Measurements from ENCODE around the gene DAPK2. TPM values are rescaled to one million over a fixed set of nuclear protein-coding genes. Genes with fewer than 3 reads are reported as not detected.
A peak's percentile ranks its signal among the peaks of the same experiment; 100 is the strongest.

Gene DAPK2
- total RNA-seq, 1 experiment from 2014 or later: 2.3 TPM

DNA sequence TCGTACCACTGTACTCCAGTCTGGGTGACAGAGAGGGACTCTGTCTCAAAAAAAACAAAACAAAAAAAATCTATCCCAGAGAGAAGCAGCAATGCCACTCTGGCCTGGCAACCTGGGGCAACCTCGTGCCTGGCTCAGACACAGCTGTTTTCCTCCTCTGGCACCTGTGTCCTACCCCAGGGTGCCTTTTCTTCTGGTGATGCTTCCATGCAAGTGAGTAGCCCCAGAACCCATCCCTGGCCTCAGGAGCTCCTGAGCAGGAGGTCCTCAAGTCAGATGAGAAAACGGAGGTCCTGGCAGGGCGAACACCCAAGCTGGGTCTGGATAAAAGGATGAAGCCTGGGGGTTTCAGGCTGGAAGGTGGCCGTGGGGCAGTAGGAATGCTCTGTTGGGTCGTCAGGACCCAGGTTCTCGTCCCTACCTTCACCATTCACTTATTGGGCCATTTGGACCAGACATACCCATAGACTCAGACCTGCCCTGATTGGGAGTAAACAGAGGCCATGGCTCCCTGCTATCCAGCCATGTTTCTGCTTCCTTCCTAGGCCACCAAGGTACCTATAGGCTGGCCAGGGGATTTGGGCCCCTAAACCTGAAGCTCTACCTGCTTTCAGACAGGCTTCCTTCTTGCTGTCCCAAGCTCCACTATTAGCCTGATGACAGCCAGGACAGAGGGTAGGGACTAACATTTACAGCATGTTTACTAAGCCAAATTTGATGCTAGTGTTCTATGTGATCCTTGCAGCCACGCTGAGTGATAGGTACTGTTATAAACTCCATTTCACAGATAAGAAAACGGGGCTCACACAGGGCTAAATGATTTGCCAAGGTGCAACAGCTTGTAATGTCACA, 102.2 kb downstream of the DAPK2 start:
- POLR2A ChIA-PET: no interaction called here
- CTCF ChIA-PET: interaction anchor here (1.1 to 4.4 kb wide), 15 partner anchors 23 to 344 kb away, joined by 3 to 80 read pairs (median 18); partner anchors contain the start of gene DAPK2
- peaks cover 11% of the 10 kb centered on the region for H3K4me1 Mint-ChIP-seq
- no peaks in the 10 kb centered on the region for H3K9me3 Mint-ChIP-seq
- ATAC-seq (no peak), DNase-seq (ENCODE audit: low spot score) (peak; percentile 1)
- no peak overlapping the region for H3K4me3 Mint-ChIP-seq
- no peaks in the 10 kb centered on the region for H3K36me3 Mint-ChIP-seq
- TF ChIP-seq NFATC4 (CRISPR knock-in tag; IDR thresholded peaks at IDR 0.05) (no peak), MYBL2 (CRISPR knock-in tag; IDR thresholded peaks at IDR 0.05) (no peak), NR1H2 (CRISPR knock-in tag; IDR thresholded peaks at IDR 0.05) (no peak), ELF4 (CRISPR knock-in tag; IDR thresholded peaks at IDR 0.05; ENCODE audit: low read depth) (no peak), FOXK1 (CRISPR knock-in tag; IDR thresholded peaks at IDR 0.05) (no peak), ZNF121 (CRISPR knock-in tag; IDR thresholded peaks at IDR 0.05) (no peak)
- TF ChIP-seq, protein P1, sequence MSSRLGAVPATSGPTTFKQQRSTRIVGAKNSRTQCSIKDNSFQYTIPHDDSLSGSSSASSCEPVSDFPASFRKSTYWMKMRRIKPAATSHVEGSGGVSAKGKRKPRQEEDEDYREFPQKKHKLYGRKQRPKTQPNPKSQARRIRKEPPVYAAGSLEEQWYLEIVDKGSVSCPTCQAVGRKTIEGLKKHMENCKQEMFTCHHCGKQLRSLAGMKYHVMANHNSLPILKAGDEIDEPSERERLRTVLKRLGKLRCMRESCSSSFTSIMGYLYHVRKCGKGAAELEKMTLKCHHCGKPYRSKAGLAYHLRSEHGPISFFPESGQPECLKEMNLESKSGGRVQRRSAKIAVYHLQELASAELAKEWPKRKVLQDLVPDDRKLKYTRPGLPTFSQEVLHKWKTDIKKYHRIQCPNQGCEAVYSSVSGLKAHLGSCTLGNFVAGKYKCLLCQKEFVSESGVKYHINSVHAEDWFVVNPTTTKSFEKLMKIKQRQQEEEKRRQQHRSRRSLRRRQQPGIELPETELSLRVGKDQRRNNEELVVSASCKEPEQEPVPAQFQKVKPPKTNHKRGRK (CRISPR knock-in tag; IDR thresholded peaks at IDR 0.05; ENCODE audit: borderline replicate concordance): no peak
- TF ChIP-seq, protein P2, sequence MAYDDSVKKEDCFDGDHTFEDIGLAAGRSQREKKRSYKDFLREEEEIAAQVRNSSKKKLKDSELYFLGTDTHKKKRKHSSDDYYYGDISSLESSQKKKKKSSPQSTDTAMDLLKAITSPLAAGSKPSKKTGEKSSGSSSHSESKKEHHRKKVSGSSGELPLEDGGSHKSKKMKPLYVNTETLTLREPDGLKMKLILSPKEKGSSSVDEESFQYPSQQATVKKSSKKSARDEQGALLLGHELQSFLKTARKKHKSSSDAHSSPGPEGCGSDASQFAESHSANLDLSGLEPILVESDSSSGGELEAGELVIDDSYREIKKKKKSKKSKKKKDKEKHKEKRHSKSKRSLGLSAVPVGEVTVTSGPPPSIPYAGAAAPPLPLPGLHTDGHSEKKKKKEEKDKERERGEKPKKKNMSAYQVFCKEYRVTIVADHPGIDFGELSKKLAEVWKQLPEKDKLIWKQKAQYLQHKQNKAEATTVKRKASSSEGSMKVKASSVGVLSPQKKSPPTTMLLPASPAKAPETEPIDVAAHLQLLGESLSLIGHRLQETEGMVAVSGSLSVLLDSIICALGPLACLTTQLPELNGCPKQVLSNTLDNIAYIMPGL (CRISPR knock-in tag; IDR thresholded peaks at IDR 0.05): no peak
- TF ChIP-seq, protein P3, sequence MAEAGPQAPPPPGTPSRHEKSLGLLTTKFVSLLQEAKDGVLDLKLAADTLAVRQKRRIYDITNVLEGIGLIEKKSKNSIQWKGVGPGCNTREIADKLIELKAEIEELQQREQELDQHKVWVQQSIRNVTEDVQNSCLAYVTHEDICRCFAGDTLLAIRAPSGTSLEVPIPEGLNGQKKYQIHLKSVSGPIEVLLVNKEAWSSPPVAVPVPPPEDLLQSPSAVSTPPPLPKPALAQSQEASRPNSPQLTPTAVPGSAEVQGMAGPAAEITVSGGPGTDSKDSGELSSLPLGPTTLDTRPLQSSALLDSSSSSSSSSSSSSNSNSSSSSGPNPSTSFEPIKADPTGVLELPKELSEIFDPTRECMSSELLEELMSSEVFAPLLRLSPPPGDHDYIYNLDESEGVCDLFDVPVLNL (CRISPR knock-in tag; IDR thresholded peaks at IDR 0.05; ENCODE audit: borderline replicate concordance, low read depth): no peak
- TF ChIP-seq, protein P4, sequence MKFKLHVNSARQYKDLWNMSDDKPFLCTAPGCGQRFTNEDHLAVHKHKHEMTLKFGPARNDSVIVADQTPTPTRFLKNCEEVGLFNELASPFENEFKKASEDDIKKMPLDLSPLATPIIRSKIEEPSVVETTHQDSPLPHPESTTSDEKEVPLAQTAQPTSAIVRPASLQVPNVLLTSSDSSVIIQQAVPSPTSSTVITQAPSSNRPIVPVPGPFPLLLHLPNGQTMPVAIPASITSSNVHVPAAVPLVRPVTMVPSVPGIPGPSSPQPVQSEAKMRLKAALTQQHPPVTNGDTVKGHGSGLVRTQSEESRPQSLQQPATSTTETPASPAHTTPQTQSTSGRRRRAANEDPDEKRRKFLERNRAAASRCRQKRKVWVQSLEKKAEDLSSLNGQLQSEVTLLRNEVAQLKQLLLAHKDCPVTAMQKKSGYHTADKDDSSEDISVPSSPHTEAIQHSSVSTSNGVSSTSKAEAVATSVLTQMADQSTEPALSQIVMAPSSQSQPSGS (CRISPR knock-in tag; IDR thresholded peaks at IDR 0.05; ENCODE audit: borderline replicate concordance, low read depth): no peak
- H3K27ac Mint-ChIP-seq: no peak overlapping the region
- no peaks in the 10 kb centered on the region for H3K27me3 Mint-ChIP-seq (ENCODE audit: low read depth)

DNA sequence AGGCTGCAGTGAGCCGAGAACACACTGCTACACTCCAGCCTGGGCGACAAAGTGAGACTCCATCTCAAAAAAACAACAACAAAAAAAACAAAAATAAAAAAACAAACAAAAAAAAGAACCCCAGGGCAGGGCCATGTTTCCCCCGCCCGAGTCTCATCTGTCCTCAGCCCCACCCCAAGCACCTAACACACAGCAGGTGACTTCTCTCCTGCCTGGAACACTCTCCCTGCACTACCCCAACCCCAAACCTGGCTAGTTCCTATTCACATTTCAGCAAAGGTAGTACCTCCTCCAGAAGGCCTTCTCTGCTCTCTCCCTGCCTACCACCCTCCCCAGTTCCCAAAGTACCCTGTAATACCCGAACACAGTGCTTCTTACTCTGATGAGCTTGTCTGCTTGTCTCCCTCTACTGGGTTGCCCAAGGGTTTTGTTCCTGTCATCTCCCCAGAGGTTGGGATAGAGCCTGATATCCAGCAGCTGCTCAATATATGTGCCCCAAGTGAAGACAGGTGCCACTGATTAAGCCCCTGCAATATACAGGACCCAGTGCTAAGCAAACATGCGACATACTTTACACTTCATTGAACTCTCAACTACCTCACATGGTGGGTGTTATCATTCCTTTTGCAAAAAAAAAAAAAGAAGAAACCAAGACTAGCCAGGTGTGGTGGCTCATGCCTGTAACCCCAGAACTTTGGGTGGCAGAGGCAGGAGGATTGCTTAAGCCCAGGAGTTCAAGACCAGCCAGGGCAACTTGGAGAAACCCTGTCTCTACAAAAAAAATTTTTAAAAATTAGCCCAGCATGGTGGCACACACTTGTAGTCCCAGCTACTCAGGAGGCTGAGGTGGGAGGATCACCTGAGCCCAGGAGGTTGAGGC, 103.6 kb downstream of the DAPK2 start:
- ATAC-seq (peak; percentile 8; the same call in 1 of the 2 replicates), DNase-seq (ENCODE audit: low spot score) (peak; percentile 3)
- H3K4me1 Mint-ChIP-seq: peaks cover 12% of the 10 kb centered on the region
- no peaks in the 10 kb centered on the region for H3K27me3 Mint-ChIP-seq (ENCODE audit: low read depth)
- H3K36me3 Mint-ChIP-seq: no peaks in the 10 kb centered on the region
- ChIA-PET CTCF (interaction anchor here (0.5 to 1.0 kb wide), 3 partner anchors 39 to 455 kb away, joined by 3 to 4 read pairs (median 4); no protein-coding TSS in a partner anchor), POLR2A (no interaction called here)
- H3K27ac Mint-ChIP-seq: no peak overlapping the region
- no peak overlapping the region for H3K4me3 Mint-ChIP-seq
- no peaks in the 10 kb centered on the region for H3K9me3 Mint-ChIP-seq
- TF ChIP-seq, protein P5, sequence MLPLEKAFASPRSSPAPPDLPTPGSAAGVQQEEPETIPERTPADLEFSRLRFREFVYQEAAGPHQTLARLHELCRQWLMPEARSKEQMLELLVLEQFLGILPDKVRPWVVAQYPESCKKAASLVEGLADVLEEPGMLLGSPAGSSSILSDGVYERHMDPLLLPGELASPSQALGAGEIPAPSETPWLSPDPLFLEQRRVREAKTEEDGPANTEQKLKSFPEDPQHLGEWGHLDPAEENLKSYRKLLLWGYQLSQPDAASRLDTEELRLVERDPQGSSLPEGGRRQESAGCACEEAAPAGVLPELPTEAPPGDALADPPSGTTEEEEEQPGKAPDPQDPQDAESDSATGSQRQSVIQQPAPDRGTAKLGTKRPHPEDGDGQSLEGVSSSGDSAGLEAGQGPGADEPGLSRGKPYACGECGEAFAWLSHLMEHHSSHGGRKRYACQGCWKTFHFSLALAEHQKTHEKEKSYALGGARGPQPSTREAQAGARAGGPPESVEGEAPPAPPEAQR (CRISPR knock-in tag; IDR thresholded peaks at IDR 0.05): no peak
- TF ChIP-seq, protein P6, sequence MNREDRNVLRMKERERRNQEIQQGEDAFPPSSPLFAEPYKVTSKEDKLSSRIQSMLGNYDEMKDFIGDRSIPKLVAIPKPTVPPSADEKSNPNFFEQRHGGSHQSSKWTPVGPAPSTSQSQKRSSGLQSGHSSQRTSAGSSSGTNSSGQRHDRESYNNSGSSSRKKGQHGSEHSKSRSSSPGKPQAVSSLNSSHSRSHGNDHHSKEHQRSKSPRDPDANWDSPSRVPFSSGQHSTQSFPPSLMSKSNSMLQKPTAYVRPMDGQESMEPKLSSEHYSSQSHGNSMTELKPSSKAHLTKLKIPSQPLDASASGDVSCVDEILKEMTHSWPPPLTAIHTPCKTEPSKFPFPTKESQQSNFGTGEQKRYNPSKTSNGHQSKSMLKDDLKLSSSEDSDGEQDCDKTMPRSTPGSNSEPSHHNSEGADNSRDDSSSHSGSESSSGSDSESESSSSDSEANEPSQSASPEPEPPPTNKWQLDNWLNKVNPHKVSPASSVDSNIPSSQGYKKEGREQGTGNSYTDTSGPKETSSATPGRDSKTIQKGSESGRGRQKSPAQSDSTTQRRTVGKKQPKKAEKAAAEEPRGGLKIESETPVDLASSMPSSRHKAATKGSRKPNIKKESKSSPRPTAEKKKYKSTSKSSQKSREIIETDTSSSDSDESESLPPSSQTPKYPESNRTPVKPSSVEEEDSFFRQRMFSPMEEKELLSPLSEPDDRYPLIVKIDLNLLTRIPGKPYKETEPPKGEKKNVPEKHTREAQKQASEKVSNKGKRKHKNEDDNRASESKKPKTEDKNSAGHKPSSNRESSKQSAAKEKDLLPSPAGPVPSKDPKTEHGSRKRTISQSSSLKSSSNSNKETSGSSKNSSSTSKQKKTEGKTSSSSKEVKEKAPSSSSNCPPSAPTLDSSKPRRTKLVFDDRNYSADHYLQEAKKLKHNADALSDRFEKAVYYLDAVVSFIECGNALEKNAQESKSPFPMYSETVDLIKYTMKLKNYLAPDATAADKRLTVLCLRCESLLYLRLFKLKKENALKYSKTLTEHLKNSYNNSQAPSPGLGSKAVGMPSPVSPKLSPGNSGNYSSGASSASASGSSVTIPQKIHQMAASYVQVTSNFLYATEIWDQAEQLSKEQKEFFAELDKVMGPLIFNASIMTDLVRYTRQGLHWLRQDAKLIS (CRISPR knock-in tag; IDR thresholded peaks at IDR 0.05; ENCODE audit: borderline replicate concordance): no peak
- TF ChIP-seq FOXJ3 (CRISPR knock-in tag; IDR thresholded peaks at IDR 0.05; ENCODE audit: borderline replicate concordance) (no peak), MXD4 (CRISPR knock-in tag; IDR thresholded peaks at IDR 0.05; ENCODE audit: borderline replicate concordance) (no peak)
- TF ChIP-seq, protein P7, sequence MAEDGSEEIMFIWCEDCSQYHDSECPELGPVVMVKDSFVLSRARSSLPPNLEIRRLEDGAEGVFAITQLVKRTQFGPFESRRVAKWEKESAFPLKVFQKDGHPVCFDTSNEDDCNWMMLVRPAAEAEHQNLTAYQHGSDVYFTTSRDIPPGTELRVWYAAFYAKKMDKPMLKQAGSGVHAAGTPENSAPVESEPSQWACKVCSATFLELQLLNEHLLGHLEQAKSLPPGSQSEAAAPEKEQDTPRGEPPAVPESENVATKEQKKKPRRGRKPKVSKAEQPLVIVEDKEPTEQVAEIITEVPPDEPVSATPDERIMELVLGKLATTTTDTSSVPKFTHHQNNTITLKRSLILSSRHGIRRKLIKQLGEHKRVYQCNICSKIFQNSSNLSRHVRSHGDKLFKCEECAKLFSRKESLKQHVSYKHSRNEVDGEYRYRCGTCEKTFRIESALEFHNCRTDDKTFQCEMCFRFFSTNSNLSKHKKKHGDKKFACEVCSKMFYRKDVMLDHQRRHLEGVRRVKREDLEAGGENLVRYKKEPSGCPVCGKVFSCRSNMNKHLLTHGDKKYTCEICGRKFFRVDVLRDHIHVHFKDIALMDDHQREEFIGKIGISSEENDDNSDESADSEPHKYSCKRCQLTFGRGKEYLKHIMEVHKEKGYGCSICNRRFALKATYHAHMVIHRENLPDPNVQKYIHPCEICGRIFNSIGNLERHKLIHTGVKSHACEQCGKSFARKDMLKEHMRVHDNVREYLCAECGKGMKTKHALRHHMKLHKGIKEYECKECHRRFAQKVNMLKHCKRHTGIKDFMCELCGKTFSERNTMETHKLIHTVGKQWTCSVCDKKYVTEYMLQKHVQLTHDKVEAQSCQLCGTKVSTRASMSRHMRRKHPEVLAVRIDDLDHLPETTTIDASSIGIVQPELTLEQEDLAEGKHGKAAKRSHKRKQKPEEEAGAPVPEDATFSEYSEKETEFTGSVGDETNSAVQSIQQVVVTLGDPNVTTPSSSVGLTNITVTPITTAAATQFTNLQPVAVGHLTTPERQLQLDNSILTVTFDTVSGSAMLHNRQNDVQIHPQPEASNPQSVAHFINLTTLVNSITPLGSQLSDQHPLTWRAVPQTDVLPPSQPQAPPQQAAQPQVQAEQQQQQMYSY (CRISPR knock-in tag; IDR thresholded peaks at IDR 0.05): no peak

Data from WTC11 (cell line).